Neural cell (in vitro differentiated cells): ENCODE results near the gene SCTR. TPM values are rescaled to one million over a fixed set of nuclear protein-coding genes. Genes with fewer than 3 reads are reported as not detected.

ENCODE experiments used
- H2AFZ ChIP-seq: fragments of 200-600, 300-800 bp; sonication (generic), shearing (Covaris generic); 2 replicates; pipeline ENCODE4 v1.6.0; 2014; ENCODE audit warnings: low read depth, mild to moderate bottlenecking, antibody characterized with exemption, low read length, moderate library complexity
- H3F3A ChIP-seq: fragments of 200-600 bp; shearing (Covaris generic); 2 replicates; pipeline ENCODE4 v1.6.1; 2016; ENCODE audit warnings: mild to moderate bottlenecking, moderate library complexity, mixed read lengths, antibody characterized with exemption, low read length; ENCODE audit not compliant: insufficient read depth, poor library complexity, severe bottlenecking
- H3K27ac ChIP-seq: fragments of 200-600, 300-800 bp; sonication (generic), shearing (Covaris generic); 2 replicates; pipeline ENCODE4 v1.5.1; 2014; ENCODE audit warnings: mild to moderate bottlenecking, low read length, moderate library complexity
- H3K27me3 ChIP-seq: fragments of 300-800, 200-600 bp; sonication (generic), shearing (Covaris generic); 2 replicates; pipeline ENCODE4 v1.6.0; 2014; ENCODE audit warnings: mild to moderate bottlenecking, low read depth, low read length, moderate library complexity; ENCODE audit not compliant: insufficient read depth
- H3K36me3 ChIP-seq: fragments of 300-800, 200-600 bp; sonication (generic), shearing (Covaris generic); 2 replicates; pipeline ENCODE4 v1.5.1; 2014; ENCODE audit warnings: mild to moderate bottlenecking, antibody characterized with exemption, low read length, moderate library complexity; ENCODE audit not compliant: insufficient read depth
- H3K4me2 ChIP-seq: fragments of 300-800, 200-600 bp; sonication (generic), shearing (Covaris generic); 2 replicates; pipeline ENCODE4 v1.6.0; 2014; ENCODE audit warnings: mild to moderate bottlenecking, low read length
- H3K4me3 ChIP-seq: fragments of 300-800, 200-600 bp; sonication (generic), shearing (Covaris generic); 2 replicates; pipeline ENCODE4 v1.5.1; 2014; ENCODE audit warnings: mild to moderate bottlenecking, low read length, moderate library complexity
- H3K79me2 ChIP-seq: fragments of 200-600 bp; shearing (Covaris generic); replicated peaks from 2 replicates; pipeline ENCODE4 v1.6.0; 2014; ENCODE audit warnings: mild to moderate bottlenecking, low read length, moderate library complexity; ENCODE audit not compliant: insufficient read depth
- H3K9ac ChIP-seq: fragments of 300-800, 200-600 bp; sonication (generic), shearing (Covaris generic); 2 replicates; pipeline ENCODE4 v1.6.1; 2016; ENCODE audit warnings: mild to moderate bottlenecking, low read length, mixed read lengths
- H3K9me2 ChIP-seq: fragments of 200-600 bp; shearing (Covaris generic); 2 replicates; pipeline ENCODE4 v1.6.1; 2016; ENCODE audit warnings: mild to moderate bottlenecking, low read length, mixed read lengths; ENCODE audit not compliant: insufficient read depth
- H3K9me3 ChIP-seq: fragments of 200-600, 300-800 bp; sonication (generic), shearing (Covaris generic); 2 replicates; pipeline ENCODE4 v1.6.1; 2016; ENCODE audit warnings: mild to moderate bottlenecking, mixed run types, low read length, moderate library complexity, mixed read lengths
- H4K20me1 ChIP-seq: fragments of 200-600 bp; shearing (Covaris generic); 2 replicates; pipeline ENCODE4 v1.6.1; 2016; ENCODE audit warnings: mild to moderate bottlenecking, mixed run types; ENCODE audit not compliant: insufficient read depth
- CTCF ChIP-seq: fragments of 450-650 bp; IDR thresholded peaks from 2 replicates; pipeline ENCODE4 v1.5.1; 2014; ENCODE audit warnings: antibody characterized with exemption, mild to moderate bottlenecking, moderate library complexity; ENCODE audit not compliant: poor library complexity, severe bottlenecking
- EP300 ChIP-seq: fragments of 450-650 bp; conservative IDR thresholded peaks from 2 replicates; pipeline ENCODE4 v1.6.1; 2014; ENCODE audit warnings: antibody characterized with exemption, mild to moderate bottlenecking, moderate library complexity; ENCODE audit not compliant: poor library complexity, severe bottlenecking
- EZH2 ChIP-seq: fragments of 200-600, 300-800 bp; shearing (Covaris generic), sonication (generic); IDR thresholded peaks from 2 replicates; pipeline ENCODE4 v1.6.1; 2014; ENCODE audit warnings: antibody characterized with exemption, low read length, borderline replicate concordance, mild to moderate bottlenecking; ENCODE audit not compliant: insufficient read depth, poor library complexity, severe bottlenecking
- MXI1 ChIP-seq: fragments of 450-650 bp; conservative IDR thresholded peaks from 2 replicates; pipeline ENCODE4 v1.6.1; 2014; ENCODE audit warnings: antibody characterized with exemption, mild to moderate bottlenecking; ENCODE audit not compliant: poor library complexity, severe bottlenecking
- POLR2AphosphoS5 ChIP-seq: IDR thresholded peaks from 2 replicates; pipeline ENCODE4 v1.6.1; 2012
- RAD21 ChIP-seq: fragments of 450-650 bp; conservative IDR thresholded peaks from 2 replicates; pipeline ENCODE4 v1.6.1; 2014; ENCODE audit warnings: antibody characterized with exemption, mild to moderate bottlenecking, moderate library complexity
- REST ChIP-seq: IDR thresholded peaks from 2 replicates; pipeline ENCODE4 v1.6.1; 2012; ENCODE audit warnings: borderline replicate concordance
- SMC3 ChIP-seq: fragments of 450-650 bp; conservative IDR thresholded peaks from 2 replicates; pipeline ENCODE4 v1.6.1; 2014; ENCODE audit warnings: antibody characterized with exemption, mild to moderate bottlenecking, moderate library complexity; ENCODE audit not compliant: poor library complexity
- TAF1 ChIP-seq: IDR thresholded peaks from 2 replicates; pipeline ENCODE4 v1.6.1; 2012; ENCODE audit warnings: low read depth
- polyA plus RNA-seq: library from polyadenylated mRNA; depleted of rRNA; stranded (reverse); fragments of >200 nt; gene quantifications from 2 replicates; pipeline ENCODE4 v1.2.3, GENCODE V29; 2014

SCTR gene
- polyA plus RNA-seq, 1 donor from 2014 or later, result 0.12 TPM

GRCh38 chr2:119464981-119465380, 59.3 kb downstream of the SCTR start:
- Histone ChIP-seq H3K4me2 (no peak overlapping the region), H4K20me1 (no peaks in the 10 kb centered on the region), H3K36me3 (no peaks in the 10 kb centered on the region), H3K27ac (no peak overlapping the region), H3K27me3 (no peaks in the 10 kb centered on the region), H3F3A (no peaks in the 10 kb centered on the region), H2AFZ (no peak overlapping the region), H3K9ac (no peak overlapping the region), H3K9me2 (no peaks in the 10 kb centered on the region), H3K79me2 (no peaks in the 10 kb centered on the region), H3K9me3 (no peaks in the 10 kb centered on the region), H3K4me3 (no peak overlapping the region)
- TF ChIP-seq CTCF (no peak), SMC3 (no peak), POLR2AphosphoS5 (no peak), REST (no peak), RAD21 (no peak), EZH2 (no peak), EP300 (no peak), MXI1 (no peak), TAF1 (no peak)

GRCh38 chr2:119463990-119464389, 60.3 kb downstream of the SCTR start:
- Histone ChIP-seq H3K9me3 (no peaks in the 10 kb centered on the region), H3K36me3 (no peaks in the 10 kb centered on the region), H3K9me2 (no peaks in the 10 kb centered on the region), H3K4me3 (no peak overlapping the region), H2AFZ (no peak overlapping the region), H3K9ac (no peak overlapping the region), H3K27me3 (no peaks in the 10 kb centered on the region), H3F3A (no peaks in the 10 kb centered on the region), H3K27ac (no peak overlapping the region), H3K4me2 (no peak overlapping the region), H3K79me2 (no peaks in the 10 kb centered on the region), H4K20me1 (no peaks in the 10 kb centered on the region)
- TF ChIP-seq EZH2 (no peak), RAD21 (no peak), MXI1 (no peak), REST (no peak), SMC3 (no peak), POLR2AphosphoS5 (no peak), CTCF (no peak), TAF1 (no peak), EP300 (no peak)
